ENCODE measurements around the gene PHACTR1. TPM values are rescaled to one million over a fixed set of nuclear protein-coding genes. Genes with fewer than 3 reads are reported as not detected.
"Not testable (repeated sequence)": the region's sequence is repeated elsewhere in the genome, so short reads cannot be mapped to it uniquely, and the experiment has no call there.

Gene PHACTR1
- total RNA-seq, 1 donor from 2014 or later = 0.26 TPM

- no peak for DNase-seq
- H3K27me3 Mint-ChIP-seq = peaks cover 2% of the 10 kb centered on the region
- intact Hi-C loops (cut with micrococcal nuclease) = no loop called here
- H3K4me3 Mint-ChIP-seq = no peak overlapping the region
- no peaks in the 10 kb centered on the region for H3K4me1 Mint-ChIP-seq
- no peak overlapping the region for H3K27ac Mint-ChIP-seq
- H3K9me3 Mint-ChIP-seq = no peaks in the 10 kb centered on the region
- no peaks in the 10 kb centered on the region for H3K36me3 Mint-ChIP-seq (ENCODE audit: low read depth)
These were observed 3.7 kb downstream of the PHACTR1 start for GRCh38 chr6:12720310-12720709.

GRCh38 chr6:12725263-12725662, 8.7 kb downstream of the PHACTR1 start:
- no peaks in the 10 kb centered on the region for H3K36me3 Mint-ChIP-seq (ENCODE audit: low read depth)
- DNase-seq = no peak
- H3K27me3 Mint-ChIP-seq = no peaks in the 10 kb centered on the region
- intact Hi-C loops (cut with micrococcal nuclease) = no loop called here
- H3K9me3 Mint-ChIP-seq = no peaks in the 10 kb centered on the region
- no peak overlapping the region for H3K4me3 Mint-ChIP-seq
- H3K4me1 Mint-ChIP-seq = no peaks in the 10 kb centered on the region
- no peak overlapping the region for H3K27ac Mint-ChIP-seq

GRCh38 chr6:12729467-12729866, 12.9 kb downstream of the PHACTR1 start:
- H3K27me3 Mint-ChIP-seq = no peaks in the 10 kb centered on the region
- no peaks in the 10 kb centered on the region for H3K9me3 Mint-ChIP-seq
- intact Hi-C loops (cut with micrococcal nuclease) = no loop called here
- no peaks in the 10 kb centered on the region for H3K36me3 Mint-ChIP-seq (ENCODE audit: low read depth)
- DNase-seq = no peak
- H3K4me1 Mint-ChIP-seq = no peaks in the 10 kb centered on the region
- H3K4me3 Mint-ChIP-seq = no peak overlapping the region
- no peak overlapping the region for H3K27ac Mint-ChIP-seq

- H3K4me3 Mint-ChIP-seq; H3K27me3 Mint-ChIP-seq; H3K27ac Mint-ChIP-seq; DNase-seq; H3K36me3 Mint-ChIP-seq (ENCODE audit: low read depth); H3K9me3 Mint-ChIP-seq; intact Hi-C loops (cut with micrococcal nuclease); H3K4me1 Mint-ChIP-seq: not testable (repeated sequence)
These were observed 14.2 kb downstream of the PHACTR1 start for GRCh38 chr6:12730809-12731208.

- no peaks in the 10 kb centered on the region for H3K9me3 Mint-ChIP-seq
- no peak overlapping the region for H3K4me3 Mint-ChIP-seq
- H3K4me1 Mint-ChIP-seq = no peaks in the 10 kb centered on the region
- no peak for DNase-seq
- intact Hi-C loops (cut with micrococcal nuclease) = no loop called here
- H3K27ac Mint-ChIP-seq = no peak overlapping the region
- H3K27me3 Mint-ChIP-seq = no peaks in the 10 kb centered on the region
- H3K36me3 Mint-ChIP-seq (ENCODE audit: low read depth) = no peaks in the 10 kb centered on the region
These were observed 17.3 kb downstream of the PHACTR1 start for GRCh38 chr6:12733876-12734275.

- Mint-ChIP-seq H3K27ac (no peak overlapping the region), H3K27me3 (no peaks in the 10 kb centered on the region), H3K9me3 (no peaks in the 10 kb centered on the region), H3K36me3 (ENCODE audit: low read depth) (no peaks in the 10 kb centered on the region), H3K4me1 (no peaks in the 10 kb centered on the region), H3K4me3 (no peak overlapping the region)
- no peak for DNase-seq
- intact Hi-C loops (cut with micrococcal nuclease) = no loop called here
These were observed 19.2 kb downstream of the PHACTR1 start for GRCh38 chr6:12735786-12736185.

GRCh38 chr6:12748411-12748810, 31.8 kb downstream of the PHACTR1 start:
- Mint-ChIP-seq H3K9me3 (peaks cover 4% of the 10 kb centered on the region), H3K4me1 (no peaks in the 10 kb centered on the region), H3K27ac (no peak overlapping the region), H3K4me3 (no peak overlapping the region), H3K36me3 (ENCODE audit: low read depth) (no peaks in the 10 kb centered on the region), H3K27me3 (peaks cover 25% of the 10 kb centered on the region)
- intact Hi-C loops (cut with micrococcal nuclease) = no loop called here
- DNase-seq = no peak

- intact Hi-C loops (cut with micrococcal nuclease) = no loop called here
These were observed 32.4 kb downstream of the PHACTR1 start for GRCh38 chr6:12748815-12749521.

GRCh38 chr6:12749531-12750379, 33.2 kb downstream of the PHACTR1 start:
- H3K4me3 Mint-ChIP-seq = no peak overlapping the region
- peaks cover 25% of the 10 kb centered on the region for H3K27me3 Mint-ChIP-seq
- intact Hi-C loops (cut with micrococcal nuclease) = no loop called here

More at GRCh38 chr6:12748815-12749521, 32.4 kb downstream of the PHACTR1 start:
- Mint-ChIP-seq H3K4me1 (no peaks in the 10 kb centered on the region), H3K4me3 (no peak overlapping the region), H3K9me3 (peaks cover 4% of the 10 kb centered on the region), H3K27ac (no peak overlapping the region), H3K27me3 (peaks cover 25% of the 10 kb centered on the region), H3K36me3 (ENCODE audit: low read depth) (no peaks in the 10 kb centered on the region)
- no peak for DNase-seq

GRCh38 chr6:12750416-12750815, 33.8 kb downstream of the PHACTR1 start:
- Mint-ChIP-seq H3K9me3 (peaks cover 4% of the 10 kb centered on the region), H3K4me3 (no peak overlapping the region), H3K27me3 (peaks cover 25% of the 10 kb centered on the region), H3K36me3 (ENCODE audit: low read depth) (no peaks in the 10 kb centered on the region), H3K4me1 (no peaks in the 10 kb centered on the region), H3K27ac (no peak overlapping the region)
- DNase-seq = no peak
- intact Hi-C loops (cut with micrococcal nuclease) = no loop called here

More at GRCh38 chr6:12749531-12750379, 33.2 kb downstream of the PHACTR1 start:
- peaks cover 4% of the 10 kb centered on the region for H3K9me3 Mint-ChIP-seq
- H3K36me3 Mint-ChIP-seq (ENCODE audit: low read depth) = no peaks in the 10 kb centered on the region
- no peaks in the 10 kb centered on the region for H3K4me1 Mint-ChIP-seq
- no peak overlapping the region for H3K27ac Mint-ChIP-seq
- no peak for DNase-seq

- H3K4me3 Mint-ChIP-seq = no peak overlapping the region
- no peaks in the 10 kb centered on the region for H3K36me3 Mint-ChIP-seq (ENCODE audit: low read depth)
- peaks cover 23% of the 10 kb centered on the region for H3K27me3 Mint-ChIP-seq
- intact Hi-C loops (cut with micrococcal nuclease) = no loop called here
- H3K27ac Mint-ChIP-seq = no peak overlapping the region
- H3K9me3 Mint-ChIP-seq = peaks cover under 1% of the 10 kb centered on the region
- no peaks in the 10 kb centered on the region for H3K4me1 Mint-ChIP-seq
- peak; percentile 83 for DNase-seq
These were observed 35.2 kb downstream of the PHACTR1 start for GRCh38 chr6:12751694-12752325.

- Mint-ChIP-seq H3K4me3 (no peak overlapping the region), H3K4me1 (no peaks in the 10 kb centered on the region), H3K36me3 (ENCODE audit: low read depth) (no peaks in the 10 kb centered on the region), H3K27me3 (peaks cover 16% of the 10 kb centered on the region), H3K9me3 (peaks cover 3% of the 10 kb centered on the region), H3K27ac (no peak overlapping the region)
- intact Hi-C loops (cut with micrococcal nuclease) = no loop called here
- DNase-seq = no peak
These were observed 36.5 kb downstream of the PHACTR1 start for GRCh38 chr6:12753036-12753435.

- Mint-ChIP-seq H3K36me3 (ENCODE audit: low read depth) (no peaks in the 10 kb centered on the region), H3K27me3 (peaks cover 2% of the 10 kb centered on the region), H3K4me1 (no peaks in the 10 kb centered on the region), H3K27ac (no peak overlapping the region), H3K4me3 (no peak overlapping the region), H3K9me3 (peaks cover 5% of the 10 kb centered on the region)
- intact Hi-C loops (cut with micrococcal nuclease) = no loop called here
- no peak for DNase-seq
These were observed 43.7 kb downstream of the PHACTR1 start for GRCh38 chr6:12760226-12760625.

- Mint-ChIP-seq H3K27me3 (peaks cover 2% of the 10 kb centered on the region), H3K9me3 (peaks cover 5% of the 10 kb centered on the region), H3K36me3 (ENCODE audit: low read depth) (no peaks in the 10 kb centered on the region), H3K27ac (no peak overlapping the region), H3K4me1 (no peaks in the 10 kb centered on the region), H3K4me3 (no peak overlapping the region)
- no peak for DNase-seq
- intact Hi-C loops (cut with micrococcal nuclease) = no loop called here
These were observed 44.3 kb downstream of the PHACTR1 start for GRCh38 chr6:12760911-12761310.
